Stimulated activated CD4-positive, alpha-beta T cell treated with anti-CD3 and anti-CD28 coated beads, TNF-alpha, amount 100 ng/mL, for 48 hours (primary cell): ENCODE data around the gene SHISA9.
"Not testable (repeated sequence)": the region's sequence is repeated elsewhere in the genome, so short reads cannot be mapped to it uniquely, and the experiment has no call there.

Experiments used
- DNase-seq, 3 donors: peaks; one replicate each; pipeline ENCODE4 v3.0.0-alpha.2; 2020; ENCODE audit warnings: low read depth in 3 of 3

SHISA9 gene

DNA sequence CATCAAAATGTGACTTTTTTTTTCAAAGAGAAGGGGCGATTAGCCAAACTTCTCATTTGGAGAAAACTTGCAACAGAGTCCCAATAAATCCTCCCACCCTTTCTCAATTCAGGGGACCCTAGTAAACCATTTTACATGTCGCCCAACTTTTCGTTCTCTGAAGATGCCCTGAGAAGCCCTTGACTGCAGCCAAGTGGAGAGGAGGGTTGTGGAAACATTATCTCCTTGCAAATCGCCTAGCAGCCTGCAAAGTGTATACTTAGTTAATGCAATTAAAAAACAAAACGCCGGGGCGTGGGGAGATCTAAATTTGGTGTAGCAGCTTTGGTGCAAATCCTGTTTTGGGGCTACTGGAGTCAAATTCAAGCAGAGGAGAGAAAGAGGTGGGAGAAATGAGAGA lies 1.2 kb upstream of the SHISA9 start:
- DNase-seq = no peak

DNA sequence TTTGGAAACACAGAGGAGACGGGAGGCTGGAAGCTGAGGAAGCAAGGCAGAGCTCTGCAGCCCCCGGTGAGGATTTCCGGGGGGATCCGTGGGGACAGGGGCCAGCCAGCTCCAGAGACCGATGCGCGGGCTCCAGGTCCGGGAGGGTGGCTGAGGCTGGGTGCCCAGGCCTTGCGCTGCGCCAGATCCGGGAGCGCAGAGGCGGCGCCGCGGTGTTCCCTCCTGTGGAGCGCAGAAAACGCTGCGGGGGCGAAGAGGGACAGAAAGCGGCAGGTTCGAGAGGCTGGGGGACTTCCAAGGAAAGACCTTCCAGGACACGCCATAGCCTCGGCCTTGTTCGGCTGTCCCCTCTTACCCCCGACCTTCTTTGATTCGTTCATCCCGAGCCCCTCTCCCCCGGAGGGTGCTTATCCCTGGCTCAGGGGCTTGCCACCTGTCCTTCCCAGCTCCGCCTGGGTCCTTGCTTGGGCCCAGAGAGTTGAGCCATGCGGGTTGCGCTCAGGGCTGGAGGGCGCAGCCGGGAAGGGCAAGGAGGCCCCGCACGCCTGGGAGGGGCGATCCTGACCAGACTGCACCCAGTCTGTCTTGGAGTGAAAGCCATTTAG lies 697 bp upstream of the SHISA9 start:
- DNase-seq = no peak

DNA sequence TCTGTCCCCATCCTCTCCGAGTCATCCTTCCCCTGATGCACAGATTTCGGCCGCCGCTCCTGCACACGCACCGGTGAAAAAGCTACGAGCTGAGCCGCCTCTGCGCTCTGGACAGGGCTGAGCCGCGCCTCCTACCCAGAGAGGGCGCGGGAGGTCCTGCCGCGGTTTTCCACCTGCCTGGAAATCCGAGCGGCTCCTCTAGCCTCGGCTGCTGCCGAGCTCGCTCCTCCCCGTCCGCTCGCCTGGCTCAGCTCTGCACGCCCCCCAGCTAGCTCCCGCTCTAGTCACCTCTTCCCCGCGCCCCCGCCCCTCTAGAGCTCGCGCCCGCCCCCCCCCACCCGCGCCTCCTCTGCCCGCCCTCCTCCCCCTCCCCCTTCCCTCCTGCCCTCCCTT lies 198 bp upstream of the SHISA9 start:
- no peak for DNase-seq

DNA sequence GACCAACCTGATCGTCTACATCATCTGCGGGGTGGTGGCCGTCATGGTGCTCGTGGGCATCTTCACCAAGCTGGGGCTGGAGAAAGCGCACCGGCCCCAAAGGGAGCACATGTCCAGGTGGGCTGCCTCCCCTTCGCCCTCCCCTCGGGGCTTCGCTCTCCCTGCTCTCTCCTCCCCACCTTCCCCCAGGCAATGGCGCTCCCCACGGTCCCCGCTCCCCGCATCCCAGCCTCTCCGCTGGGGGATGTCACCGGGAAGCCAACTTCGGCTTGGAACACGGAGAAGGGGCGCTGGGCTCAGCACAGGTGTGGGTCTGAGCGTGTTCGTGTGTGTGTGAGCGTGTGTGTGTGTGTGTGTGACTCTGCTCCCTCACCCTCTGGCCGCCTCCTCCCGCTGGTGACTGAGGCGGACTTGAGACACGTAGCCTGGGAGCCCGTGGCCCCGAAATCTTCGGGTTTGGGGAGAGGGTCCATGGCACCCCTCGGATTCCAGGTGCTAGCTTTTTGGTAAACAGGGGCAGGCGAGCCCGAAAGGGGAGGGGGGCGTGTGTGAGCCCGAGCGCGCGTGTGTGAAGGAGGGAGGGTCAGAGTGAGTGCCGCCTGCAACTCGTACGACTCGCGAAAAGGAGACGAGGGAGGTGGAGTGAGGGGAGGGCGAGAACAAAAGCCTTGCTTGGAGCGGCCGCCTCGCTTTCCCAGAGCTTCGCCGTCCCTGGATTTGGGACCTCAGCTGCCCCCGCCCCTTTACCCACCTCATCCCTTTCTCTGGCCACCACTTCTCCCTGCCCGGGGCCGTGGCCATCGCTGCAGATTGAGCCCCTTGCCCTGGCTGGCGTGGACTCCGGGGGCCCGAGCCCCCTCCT lies 1.3 kb downstream of the SHISA9 start:
- no peak for DNase-seq

DNA sequence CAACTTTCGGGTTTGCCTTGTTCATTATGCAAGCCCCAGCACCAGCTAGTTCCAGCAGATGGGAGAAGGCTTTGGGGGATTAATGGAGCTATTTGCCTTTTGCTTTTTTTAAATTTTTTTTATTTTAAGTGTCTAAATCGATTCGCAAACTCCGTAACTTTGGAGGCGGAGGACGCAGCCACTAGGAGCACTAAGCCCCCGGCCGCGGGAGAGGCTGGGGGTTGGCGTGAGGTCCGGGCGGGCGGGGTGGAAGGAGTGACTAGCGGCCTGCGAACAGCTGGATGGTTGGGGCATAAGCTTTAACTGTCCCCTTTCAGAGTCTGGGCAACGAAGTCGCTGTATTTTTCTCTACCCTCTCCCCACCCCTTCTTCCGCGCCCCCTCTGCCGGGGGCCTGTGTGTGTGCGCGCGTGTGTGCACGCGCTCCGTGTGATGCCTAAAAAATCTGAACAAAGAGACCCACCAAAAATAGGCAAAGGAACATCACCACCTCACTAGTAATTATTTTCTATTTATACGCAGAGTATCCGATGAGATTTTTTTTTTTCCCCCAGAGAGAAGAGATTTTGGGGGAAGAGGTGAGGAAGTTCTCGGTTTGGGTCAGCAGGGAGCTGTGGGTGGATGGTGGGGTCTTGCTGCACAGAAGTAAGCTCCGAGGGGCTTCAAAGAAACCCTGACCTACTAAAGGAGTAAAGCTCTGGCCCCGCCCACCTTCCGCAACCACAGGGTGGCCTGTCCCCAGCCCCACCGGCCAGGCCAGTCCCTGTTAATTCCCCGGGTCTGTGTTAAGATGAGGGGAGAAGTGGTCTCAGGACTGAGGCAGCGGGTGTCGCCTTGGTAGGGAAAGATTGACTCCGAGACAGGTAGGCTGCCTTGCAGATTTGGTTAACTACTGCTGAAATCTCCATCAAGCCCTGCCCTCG lies 2.3 kb downstream of the SHISA9 start:
- DNase-seq = no peak

DNA sequence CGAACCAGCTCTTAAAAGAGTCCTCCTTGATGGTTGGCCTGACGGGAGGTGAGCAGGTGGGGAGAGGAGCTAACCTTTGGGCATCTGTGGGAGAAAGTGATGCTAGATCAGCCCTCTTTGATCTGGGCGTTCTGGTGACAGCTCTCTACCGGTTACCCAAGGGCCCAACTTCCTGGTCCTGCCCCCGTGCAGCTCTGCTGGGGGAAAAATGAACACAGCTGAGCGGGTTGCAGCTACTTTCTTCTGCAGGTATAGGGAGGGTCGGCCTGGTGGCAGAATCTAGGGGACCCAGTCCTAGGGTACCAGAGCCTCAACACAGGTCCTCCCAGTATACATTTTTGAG lies 2.9 kb downstream of the SHISA9 start:
- no peak for DNase-seq

DNA sequence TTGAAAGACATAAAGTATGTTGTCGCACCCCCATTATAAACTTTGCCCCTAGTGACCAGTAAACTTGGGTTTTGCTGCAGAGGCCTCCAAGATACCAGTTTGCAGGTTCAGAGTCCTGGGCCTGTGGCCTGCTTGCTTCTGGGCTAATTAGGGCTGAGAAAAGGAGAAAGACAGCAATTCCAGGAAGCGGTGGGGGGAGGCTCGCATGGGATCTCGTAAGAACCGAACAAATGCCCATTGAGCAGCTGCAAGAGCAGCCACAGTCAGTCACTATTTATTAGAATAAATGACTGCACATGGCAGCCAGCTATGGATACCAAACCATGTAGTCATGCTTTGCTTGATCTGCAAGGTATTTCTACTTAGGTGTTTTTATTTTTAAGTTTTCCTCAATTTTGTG lies 4.9 kb downstream of the SHISA9 start:
- DNase-seq = no peak

DNA sequence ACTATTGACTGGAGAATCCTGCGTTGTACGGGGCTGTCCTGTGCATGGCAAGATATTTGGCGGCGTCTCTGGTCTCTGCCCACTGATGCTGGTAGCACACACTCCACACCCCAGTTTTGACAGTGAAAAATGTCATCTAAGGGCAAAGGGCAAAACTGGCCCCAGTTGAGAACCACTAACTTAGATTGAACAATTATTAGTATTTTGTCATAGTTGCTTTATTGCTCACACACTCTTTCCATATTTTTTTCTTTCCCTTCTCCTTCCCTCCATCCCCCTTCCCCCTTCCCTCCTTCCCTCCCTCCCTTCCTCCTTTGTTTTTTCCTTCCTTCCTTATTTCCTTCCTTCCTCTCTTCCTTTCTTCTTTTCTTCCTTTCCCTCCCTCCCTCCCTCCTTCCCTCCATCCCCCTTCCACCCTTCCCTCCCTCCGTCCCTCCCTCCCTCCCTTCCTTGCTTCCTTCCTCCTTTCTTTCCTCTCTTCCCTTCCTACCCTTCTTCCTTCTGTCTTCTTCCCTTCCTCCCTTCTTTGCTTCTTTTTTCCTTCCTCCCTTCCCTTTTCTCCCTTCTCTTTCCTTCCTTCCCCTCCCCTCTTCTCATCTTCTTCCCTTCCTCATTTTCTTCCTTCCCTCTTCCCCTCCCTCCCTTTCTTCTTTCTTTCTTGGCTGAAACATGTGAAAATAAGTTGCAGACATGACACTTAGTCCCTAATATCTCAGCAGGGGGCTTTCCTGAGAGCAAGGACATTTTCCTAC lies 5.5 kb downstream of the SHISA9 start:
- no peak for DNase-seq

DNA sequence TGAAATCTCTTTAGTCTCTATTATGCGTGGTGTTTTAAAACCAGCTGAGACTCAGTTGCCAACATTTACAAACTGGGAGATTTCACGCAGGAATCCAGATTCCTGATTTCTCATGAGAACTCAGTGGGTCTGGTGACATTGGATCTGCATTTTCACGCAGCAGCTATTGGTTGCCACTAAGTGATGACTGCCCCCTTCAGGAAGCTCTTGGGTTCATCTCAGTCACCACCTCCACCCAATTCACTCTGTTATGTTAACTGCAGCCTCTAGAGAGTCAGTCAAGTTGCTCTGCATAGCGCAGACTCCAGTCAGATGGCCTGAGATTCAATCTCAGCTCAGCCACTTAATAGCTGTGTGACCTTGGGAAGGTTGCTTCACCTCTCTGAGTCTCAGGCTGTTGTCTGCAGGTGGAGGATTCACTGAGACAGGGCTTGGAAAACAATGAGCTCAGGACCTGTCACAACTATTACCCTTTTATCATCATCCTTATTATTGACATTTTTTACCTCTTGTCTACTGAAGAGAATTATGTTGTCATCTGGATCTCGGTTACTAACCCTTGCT lies 6.4 kb downstream of the SHISA9 start:
- DNase-seq = no peak

DNA sequence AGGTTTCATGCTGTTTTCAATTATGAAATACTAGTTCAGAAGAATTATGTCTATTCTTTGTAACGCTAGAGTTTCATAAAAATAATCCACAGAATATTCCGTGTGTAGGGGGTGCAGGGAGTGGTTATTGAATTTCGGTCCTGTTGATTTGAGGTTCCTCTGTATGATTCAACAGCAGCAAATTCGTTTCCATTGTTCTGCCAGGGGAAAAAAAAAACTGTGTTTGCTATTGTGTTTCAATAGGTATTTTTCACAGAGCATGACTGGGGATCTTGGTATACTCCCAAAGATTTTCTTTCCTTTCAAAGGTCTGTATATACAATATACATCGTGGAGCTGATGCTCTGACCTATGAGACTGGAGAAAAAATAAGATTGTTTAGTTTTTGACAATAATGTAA lies 15.8 kb downstream of the SHISA9 start:
- no peak for DNase-seq

DNA sequence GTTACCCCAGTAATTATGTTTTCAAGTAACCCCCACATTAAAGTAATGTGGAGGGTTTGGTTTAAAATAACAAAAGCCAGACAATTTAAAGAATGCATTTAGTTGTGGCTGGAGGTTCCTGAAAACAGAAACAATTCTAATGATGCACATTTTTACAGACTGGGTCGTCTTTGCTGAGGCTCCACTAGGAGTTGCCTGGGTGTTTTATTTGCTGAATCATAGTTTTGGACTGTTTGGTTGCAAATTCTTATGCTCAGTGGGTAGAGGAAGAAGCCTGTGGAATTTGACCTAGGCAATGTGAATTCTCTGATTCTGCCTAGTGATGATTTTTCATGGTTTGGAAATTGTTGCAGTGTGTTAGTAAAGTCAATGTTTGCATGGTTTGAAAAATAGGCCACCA lies 16.3 kb downstream of the SHISA9 start:
- no peak for DNase-seq

DNA sequence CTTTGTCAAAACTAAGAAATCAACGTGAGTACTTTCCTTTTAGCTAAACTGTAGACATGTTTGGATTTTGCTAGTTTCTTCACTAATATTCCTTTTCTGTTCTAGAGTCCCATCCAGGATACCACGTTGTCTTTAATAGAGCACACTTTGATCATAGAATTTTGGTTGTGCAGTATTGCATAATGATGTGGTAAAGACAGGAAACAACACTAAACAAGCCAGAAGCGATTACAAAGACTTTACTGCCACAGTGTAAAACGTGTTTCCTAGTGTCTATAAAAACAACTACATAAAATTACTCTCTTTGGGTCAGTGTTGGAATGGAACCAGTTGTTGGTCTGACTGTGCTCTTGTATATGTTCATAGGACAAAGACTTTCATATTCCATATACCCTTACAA lies 19.3 kb downstream of the SHISA9 start:
- DNase-seq = no peak

DNA sequence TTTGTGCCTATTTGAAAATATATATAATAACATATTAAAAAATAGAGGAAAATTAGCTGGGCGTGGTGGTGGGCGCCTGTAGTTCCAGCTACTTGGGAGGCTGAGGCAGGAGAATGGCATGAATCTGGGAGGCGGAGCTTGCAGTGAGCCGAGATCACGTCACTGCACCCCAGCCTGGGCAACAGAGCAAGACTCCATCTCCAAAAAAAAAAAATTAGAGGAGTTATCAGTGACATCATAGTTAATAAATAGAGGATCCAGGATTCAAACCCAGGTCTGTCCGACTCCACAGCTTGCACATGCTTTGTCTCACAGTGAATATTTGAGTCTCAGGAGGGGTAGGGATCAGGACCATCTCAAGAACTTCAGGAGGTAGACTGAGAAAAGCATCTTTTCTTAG lies 22.2 kb downstream of the SHISA9 start:
- DNase-seq = not testable (repeated sequence)

DNA sequence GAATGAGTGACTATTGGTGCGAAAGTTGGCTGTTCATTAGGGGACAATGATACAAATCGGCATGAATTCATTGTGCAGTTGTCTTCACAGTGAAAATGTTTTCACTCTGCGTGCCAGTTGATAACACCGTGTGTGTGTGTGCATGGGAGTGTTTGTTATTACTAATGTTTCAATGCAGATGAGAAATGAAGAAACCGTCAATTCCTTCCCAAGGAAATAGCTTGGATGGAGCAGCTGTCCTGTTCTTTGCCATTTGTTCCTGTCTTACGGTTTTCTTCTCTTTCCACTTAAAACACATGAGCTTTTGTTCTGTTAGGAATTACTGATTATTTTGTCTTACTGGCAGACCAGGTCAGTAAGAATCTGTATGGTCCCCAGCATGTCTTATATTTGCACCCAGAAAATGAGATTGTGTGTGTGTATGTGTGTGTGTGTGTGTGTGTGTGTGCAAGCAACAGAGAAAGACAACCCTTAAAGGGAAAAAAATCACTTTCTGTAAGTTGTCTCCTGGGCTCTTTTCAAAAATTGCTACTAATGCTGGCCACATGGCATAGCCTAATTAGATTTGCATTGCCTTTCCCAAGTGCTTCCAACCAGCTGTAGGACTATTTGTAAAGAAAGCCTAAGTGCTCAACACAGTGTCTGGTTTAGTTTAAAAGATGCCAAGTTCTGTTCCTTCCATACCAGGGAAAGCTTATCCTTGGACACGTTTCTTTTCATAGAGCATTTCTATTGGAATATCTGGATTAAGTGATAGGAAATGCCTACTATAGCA lies 23.8 kb downstream of the SHISA9 start:
- no peak for DNase-seq

DNA sequence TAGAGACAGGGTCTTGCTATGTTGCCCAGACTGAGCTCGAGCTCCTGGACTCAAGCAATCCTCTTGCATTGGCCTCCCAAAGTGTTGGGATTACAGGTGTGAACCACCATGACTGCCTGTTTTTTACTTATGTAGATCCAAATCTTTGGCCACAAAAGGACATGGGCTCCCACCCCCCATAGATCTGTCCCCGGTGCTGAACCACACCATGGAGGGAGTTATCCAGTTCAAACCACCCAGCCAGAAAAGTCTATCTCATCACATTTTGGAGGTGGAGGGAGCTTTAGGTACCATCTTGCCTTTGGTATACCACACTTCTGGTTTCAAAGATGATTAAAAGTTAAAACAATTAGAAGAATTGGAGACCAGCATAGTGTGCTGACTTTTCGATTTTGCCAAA lies 26.2 kb downstream of the SHISA9 start:
- DNase-seq = no peak

DNA sequence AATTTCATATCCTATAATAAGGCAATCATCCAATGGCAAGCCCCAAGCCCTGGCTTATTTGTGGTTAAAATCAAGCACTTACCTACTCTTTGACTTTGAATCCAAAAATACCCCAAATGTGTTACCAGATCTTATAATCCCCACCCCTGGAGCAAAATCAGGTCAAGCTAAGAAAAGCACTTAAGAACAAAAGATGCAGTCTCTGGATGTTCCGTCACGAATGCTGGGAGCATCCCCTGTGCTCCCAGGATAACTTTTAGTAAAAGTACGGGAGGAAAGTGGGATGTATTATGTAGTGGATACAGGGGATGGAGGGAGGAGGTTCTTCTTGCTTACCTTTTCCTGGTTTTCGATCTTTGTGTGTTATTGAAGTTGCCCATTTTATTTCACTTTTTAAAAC lies 29.5 kb downstream of the SHISA9 start:
- no peak for DNase-seq

DNA sequence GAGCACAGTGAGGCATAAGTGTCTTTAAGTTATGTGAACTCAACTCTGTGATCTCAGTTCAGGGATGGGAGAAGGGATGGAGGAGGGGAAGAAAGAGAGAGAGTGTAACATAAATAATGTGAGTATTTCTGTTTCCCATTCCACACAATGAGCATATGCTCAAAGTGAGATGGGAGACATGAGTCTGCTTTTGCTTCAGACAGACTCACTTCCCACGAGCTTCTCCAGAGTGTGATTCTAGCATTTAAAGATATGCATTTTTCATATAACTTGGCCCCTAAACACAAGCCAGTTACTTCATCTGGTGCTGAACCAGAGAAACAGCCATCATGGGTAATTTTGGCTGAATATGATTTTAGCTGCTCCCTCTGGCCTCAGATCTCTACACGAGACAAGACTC lies 35.0 kb downstream of the SHISA9 start:
- no peak for DNase-seq

DNA sequence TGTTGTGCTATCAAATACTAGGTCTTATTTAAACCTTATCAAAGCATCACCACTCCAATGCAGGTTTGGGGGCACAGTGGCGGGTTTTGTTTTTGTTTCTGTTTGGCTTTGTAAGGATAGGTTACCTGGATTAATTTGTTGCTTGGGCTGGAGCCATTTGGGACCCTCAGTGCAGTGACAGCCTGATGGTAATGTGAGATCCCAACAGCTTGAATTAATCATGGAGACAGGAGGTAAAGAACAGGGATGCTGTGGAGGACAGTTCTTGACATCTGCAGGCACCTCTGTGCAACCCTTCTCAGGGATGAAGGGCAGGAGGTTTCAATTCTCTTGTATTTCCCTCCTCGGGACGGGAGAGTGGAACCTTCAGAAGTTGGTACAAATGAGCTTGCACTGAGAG lies 40.5 kb downstream of the SHISA9 start:
- no peak for DNase-seq

DNA sequence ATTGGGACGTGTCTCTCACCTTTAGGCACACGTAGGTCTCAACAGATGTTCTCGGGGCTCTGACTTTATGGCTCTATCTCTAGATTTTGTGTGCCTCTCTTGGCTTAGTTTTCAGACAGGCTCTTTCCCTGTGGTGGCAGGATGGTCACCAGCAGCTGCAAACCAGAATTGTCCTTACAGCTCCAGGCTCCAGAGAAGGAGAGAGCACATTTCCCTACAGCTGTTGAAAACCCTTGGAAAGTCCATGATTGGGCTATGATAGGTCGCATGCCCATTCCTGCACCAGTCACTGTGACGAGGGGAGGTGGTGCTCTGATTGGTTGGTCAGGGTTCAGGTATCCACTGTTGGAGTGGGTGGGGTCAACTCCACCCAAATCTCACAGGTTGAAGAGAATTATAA lies 41.5 kb downstream of the SHISA9 start:
- DNase-seq = no peak

DNA sequence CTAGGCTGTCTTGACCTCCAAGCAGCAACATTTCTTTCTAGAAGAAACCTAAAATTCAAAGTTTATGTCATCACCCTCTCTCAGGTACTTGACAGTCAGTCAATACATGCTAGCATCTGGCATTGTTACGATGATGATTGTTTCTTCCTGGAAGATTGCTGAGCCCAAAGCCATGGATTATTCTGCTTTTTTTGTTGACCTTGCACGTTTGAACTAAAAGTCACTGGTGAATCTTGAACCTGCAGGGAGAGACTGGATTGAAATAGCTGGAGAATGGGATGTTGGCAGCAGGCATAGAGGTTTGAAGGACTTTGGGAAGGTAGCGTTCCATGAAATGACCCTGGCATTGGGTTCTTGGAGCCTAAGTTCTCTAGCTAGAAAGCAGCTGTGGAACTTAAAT lies 42.9 kb downstream of the SHISA9 start:
- no peak for DNase-seq

DNA sequence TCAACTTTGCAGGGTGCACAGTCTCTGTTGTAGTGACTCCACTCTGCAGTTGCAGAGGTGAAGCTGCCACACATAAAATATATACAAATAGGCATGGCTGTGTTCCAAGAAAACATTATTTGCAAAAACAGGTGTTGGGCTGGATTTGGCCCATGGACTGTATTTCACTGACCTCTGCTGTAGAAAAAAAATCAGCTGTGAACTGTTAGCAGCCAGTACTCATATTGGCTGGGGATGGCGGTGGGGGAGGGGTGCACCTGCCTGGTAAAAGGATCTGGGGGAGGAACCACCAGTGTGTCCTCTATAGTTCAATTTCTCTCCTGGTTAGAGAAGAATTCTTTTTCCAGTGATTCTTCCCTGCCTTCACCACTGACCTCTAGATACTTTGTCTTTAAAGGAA lies 50.0 kb downstream of the SHISA9 start:
- no peak for DNase-seq
